SH-SY5Y (cell line): Measurements from ENCODE around the gene PRKAA2.

ENCODE experiments used
- GATA2 ChIP-seq: IDR thresholded peaks from 2 replicates; pipeline ENCODE4 v1.6.1; 2011; ENCODE audit warnings: mild to moderate bottlenecking, low read depth, low read length
- GATA3 ChIP-seq: IDR thresholded peaks from 2 replicates; pipeline ENCODE4 v1.6.1; 2011; ENCODE audit warnings: low read depth, mild to moderate bottlenecking, low read length, moderate library complexity

Gene PRKAA2

GRCh38 chr1:56647106-56647505 is 2.0 kb downstream of the PRKAA2 start:
- no peak for TF ChIP-seq GATA2
- no peak for TF ChIP-seq GATA3

GRCh38 chr1:56648546-56648945 is 3.4 kb downstream of the PRKAA2 start:
- TF ChIP-seq GATA2 = no peak
- TF ChIP-seq GATA3 = no peak

GRCh38 chr1:56654126-56654923 is 9.2 kb downstream of the PRKAA2 start:
- TF ChIP-seq GATA2 (no peak), GATA3 (no peak)

- no peak for TF ChIP-seq GATA2
- TF ChIP-seq GATA3 = no peak
Measured at GRCh38 chr1:56655991-56656613, 11.0 kb downstream of the PRKAA2 start.

- TF ChIP-seq GATA2 = no peak
- no peak for TF ChIP-seq GATA3
Measured at GRCh38 chr1:56658254-56658653, 13.1 kb downstream of the PRKAA2 start.

- no peak for TF ChIP-seq GATA3
- no peak for TF ChIP-seq GATA2
Measured at GRCh38 chr1:56660293-56660692, 15.2 kb downstream of the PRKAA2 start.

GRCh38 chr1:56663846-56664245 is 18.7 kb downstream of the PRKAA2 start:
- no peak for TF ChIP-seq GATA2
- TF ChIP-seq GATA3 = no peak

GRCh38 chr1:56665384-56665783 is 20.3 kb downstream of the PRKAA2 start:
- TF ChIP-seq GATA2 (no peak), GATA3 (no peak)

GRCh38 chr1:56666112-56666608 is 21.0 kb downstream of the PRKAA2 start:
- TF ChIP-seq GATA2 = no peak

GRCh38 chr1:56670350-56670749 is 25.2 kb downstream of the PRKAA2 start:
- TF ChIP-seq GATA2 (no peak), GATA3 (no peak)

GRCh38 chr1:56671085-56671484 is 26.0 kb downstream of the PRKAA2 start:
- TF ChIP-seq GATA3 (no peak), GATA2 (no peak)

- no peak for TF ChIP-seq GATA2
- TF ChIP-seq GATA3 = no peak
Measured at GRCh38 chr1:56671542-56671941, 26.4 kb downstream of the PRKAA2 start.

GRCh38 chr1:56672579-56672978 is 27.5 kb downstream of the PRKAA2 start:
- no peak for TF ChIP-seq GATA2
- no peak for TF ChIP-seq GATA3

- TF ChIP-seq GATA2 (no peak), GATA3 (no peak)
Measured at GRCh38 chr1:56675763-56676162, 30.6 kb downstream of the PRKAA2 start.

- TF ChIP-seq GATA2 = no peak
- TF ChIP-seq GATA3 = no peak
Measured at GRCh38 chr1:56676571-56677035, 31.5 kb downstream of the PRKAA2 start.
